GM12878 (cell line): ENCODE data around the gene HNRNPF. TPM values are rescaled to one million over a fixed set of nuclear protein-coding genes. Genes with fewer than 3 reads are reported as not detected.

Experiments
- ATAC-seq: fragments of 200-7000 bp; cut with Tn5 transposase; 3 replicates; pipeline ENCODE4 v1.9.1; 2020; ENCODE audit warnings: mild to moderate bottlenecking, moderate library complexity
- BruUV-seq: library from RNA; stranded (reverse); fragments of 400-500 nt; replicated peaks from 2 replicates; lab custom pipeline; 2021; lab: Mats Ljungman, UMichigan
- CTCF ChIA-PET: fragments of 300-600 bp; sonication (Branson Sonifier 250); formaldehyde crosslinking; extraction: SDS; loops from one replicate; lab custom pipeline; 2021; ENCODE audit warnings: inconsistent platforms; lab: Yijun Ruan, JAX
- POLR2A ChIA-PET: fragments of 350-600 bp; formaldehyde crosslinking; extraction: SDS; loops from one replicate; lab custom pipeline; 2021; ENCODE audit warnings: inconsistent platforms; lab: Charles Lee
- RAD21 ChIA-PET: fragments of 300-600 bp; sonication (Branson Sonifier 250); formaldehyde crosslinking; loops from one replicate; lab custom pipeline; 2023; ENCODE audit warnings: antibody characterized with exemption; ENCODE audit not compliant: unreplicated experiment; lab: Charles Lee
- SMC1A ChIA-PET: fragments of 300-600 bp; sonication (Branson Sonifier 250); formaldehyde crosslinking; loops from one replicate; lab custom pipeline; 2023; ENCODE audit not compliant: unreplicated experiment, uncharacterized antibody; lab: Charles Lee
- DNase-seq: peaks from one replicate; pipeline ENCODE4 v3.0.0-alpha.2; 2011; ENCODE audit warnings: low read depth, low spot score
- FAIRE-seq: peaks from 3 replicates; lab custom pipeline; 2011; peaks lifted over from hg19 to GRCh38; lab: Jason Lieb, UNC
- H2AFZ ChIP-seq: 2 replicates; pipeline ENCODE4 v1.6.0; 2011; ENCODE audit warnings: low read depth, low read length, control low read depth; ENCODE audit not compliant: control insufficient read depth
- H3K27ac ChIP-seq: 2 replicates; pipeline ENCODE4 v1.5.1; 2011; ENCODE audit warnings: control low read depth; ENCODE audit not compliant: control insufficient read depth, insufficient read depth
- H3K27me3 ChIP-seq, 2 experiments: replicated peaks in 1 of 2; 2 replicates each; pipeline versions ENCODE4 v1.6.0 to v1.6.1; 2011; ENCODE audit warnings: low read length in 1 of 2; ENCODE audit not compliant: control insufficient read depth in 2 of 2, insufficient read depth in 2 of 2
- H3K36me3 ChIP-seq, 2 experiments: 2 replicates each; pipeline ENCODE4 v1.5.1; 2011; ENCODE audit warnings: low read length in 1 of 2; ENCODE audit not compliant: control insufficient read depth in 2 of 2, insufficient read depth in 2 of 2
- H3K4me1 ChIP-seq: 2 replicates; pipeline ENCODE4 v1.6.1; 2011; ENCODE audit warnings: mild to moderate bottlenecking, low read length, moderate library complexity, mixed read lengths; ENCODE audit not compliant: control insufficient read depth, insufficient read depth
- H3K4me2 ChIP-seq: 2 replicates; pipeline ENCODE4 v1.6.0; 2011; ENCODE audit warnings: control low read depth; ENCODE audit not compliant: control insufficient read depth, insufficient read depth
- H3K4me3 ChIP-seq: fragments of 200-600 bp; sonication (generic); 2 replicates; pipeline ENCODE4 v1.5.1; 2016
- H3K79me2 ChIP-seq: 2 replicates; pipeline ENCODE4 v1.6.0; 2011; ENCODE audit warnings: low read length; ENCODE audit not compliant: control insufficient read depth, insufficient read depth
- H3K9ac ChIP-seq: 2 replicates; pipeline ENCODE4 v1.8.0; 2011; ENCODE audit warnings: low read length, control low read depth, mixed read lengths; ENCODE audit not compliant: control insufficient read depth, insufficient read depth
- H3K9me3 ChIP-seq: replicated peaks from 3 replicates; pipeline ENCODE4 v1.5.1; 2011; ENCODE audit warnings: mild to moderate bottlenecking, low read length; ENCODE audit not compliant: control insufficient read depth, insufficient read depth
- H4K20me1 ChIP-seq: 2 replicates; pipeline ENCODE4 v1.6.0; 2011; ENCODE audit not compliant: control insufficient read depth, insufficient read depth
- ATF7 ChIP-seq: fragments of 450-650 bp; IDR thresholded peaks from 2 replicates; pipeline ENCODE4 v1.6.1; 2016; ENCODE audit warnings: low read depth, mild to moderate bottlenecking
- BCL3 ChIP-seq: IDR thresholded peaks from 2 replicates; pipeline ENCODE4 v1.6.1; 2011; ENCODE audit warnings: borderline replicate concordance, low read depth, mild to moderate bottlenecking, moderate library complexity, low read length; ENCODE audit not compliant: insufficient read depth, poor library complexity, severe bottlenecking
- BHLHE40 ChIP-seq, 2 experiments: fragments of 450-650 bp in 1 of 2; IDR thresholded peaks; 2 replicates each; pipeline ENCODE4 v1.6.1; 2011 to 2017; ENCODE audit warnings: low read depth in 2 of 2, borderline replicate concordance in 1 of 2, improper control_type of control experiment in 1 of 2, low read length in 1 of 2, mild to moderate bottlenecking in 1 of 2
- CBX3 ChIP-seq: fragments of 200-600 bp; sonication (generic); IDR thresholded peaks from 2 replicates; pipeline ENCODE4 v1.6.1; 2016; ENCODE audit warnings: low read depth, borderline replicate concordance
- CBX5 ChIP-seq: sonication (generic); IDR thresholded peaks from 2 replicates; pipeline ENCODE4 v1.6.1; 2016; ENCODE audit warnings: low read depth, moderate library complexity, mild to moderate bottlenecking, inconsistent platforms
- CREB1 ChIP-seq: IDR thresholded peaks from 2 replicates; pipeline ENCODE4 v1.6.1; 2012; ENCODE audit warnings: low read depth, mild to moderate bottlenecking, inconsistent platforms
- DPF2 ChIP-seq: fragments of 450-650 bp; IDR thresholded peaks from 2 replicates; pipeline ENCODE4 v1.6.1; 2017; ENCODE audit warnings: mild to moderate bottlenecking
- ETV6 ChIP-seq, 2 experiments: fragments of 450-650 bp in 1 of 2; IDR thresholded peaks in 1 of 2; conservative IDR thresholded peaks in 1 of 2; 2 replicates each; pipeline ENCODE4 v1.6.1; 2014; ENCODE audit warnings: antibody characterized with exemption in 1 of 2, borderline replicate concordance in 1 of 2, low read depth in 1 of 2, mild to moderate bottlenecking in 1 of 2, moderate library complexity in 1 of 2
- FOXK2 ChIP-seq: fragments of 450-650 bp; IDR thresholded peaks from 2 replicates; pipeline ENCODE4 v1.6.1; 2017; ENCODE audit warnings: mild to moderate bottlenecking, moderate library complexity
- FOXM1 ChIP-seq: IDR thresholded peaks from 2 replicates; pipeline ENCODE4 v1.6.1; 2012; ENCODE audit warnings: low read depth, mild to moderate bottlenecking, inconsistent platforms, low read length, moderate library complexity
- GABPA ChIP-seq: IDR thresholded peaks from 2 replicates; pipeline ENCODE4 v1.6.1; 2014; ENCODE audit warnings: antibody characterized with exemption, low read depth, mild to moderate bottlenecking, inconsistent platforms
- NBN ChIP-seq: fragments of 450-650 bp; IDR thresholded peaks from 2 replicates; pipeline ENCODE4 v1.6.1; 2016
- PML ChIP-seq: IDR thresholded peaks from 2 replicates; pipeline ENCODE4 v1.6.1; 2012; ENCODE audit warnings: low read length, inconsistent platforms
- POU2F2 ChIP-seq: IDR thresholded peaks from 3 replicates; pipeline ENCODE4 v1.6.1; 2011; ENCODE audit warnings: low read depth, mild to moderate bottlenecking, low read length, borderline replicate concordance
- RCOR1 ChIP-seq: conservative IDR thresholded peaks from 2 replicates; pipeline ENCODE4 v1.6.1; 2012; ENCODE audit warnings: low read depth, low read length, improper control_type of control experiment
- RELA ChIP-seq: fragments of 450-650 bp; IDR thresholded peaks from 2 replicates; pipeline ENCODE4 v1.8.0; 2014; ENCODE audit warnings: borderline replicate concordance; ENCODE audit not compliant: partially characterized antibody
- SP1 ChIP-seq: IDR thresholded peaks from one replicate; pipeline ENCODE4 v1.6.1; 2011; ENCODE audit warnings: low read depth, low read length
- SREBF2 ChIP-seq: IDR thresholded peaks from 2 replicates; pipeline ENCODE4 v1.6.1; 2012; ENCODE audit warnings: mild to moderate bottlenecking, low read length
- YY1 ChIP-seq: IDR thresholded peaks from 2 replicates; pipeline ENCODE4 v1.6.1; 2011; ENCODE audit warnings: low read depth, mild to moderate bottlenecking, low read length
- ZNF24 ChIP-seq: fragments of 450-650 bp; IDR thresholded peaks from 2 replicates; pipeline ENCODE4 v1.6.1; 2017; ENCODE audit warnings: antibody characterized with exemption, mild to moderate bottlenecking
- WGBS: methylation state at CpG from one replicate; pipeline ENCODE4 v1.1.6; 2016; ENCODE audit warnings: low lambda C conversion rate; ENCODE audit not compliant: insufficient replicate concordance, insufficient coverage; ENCODE audit errors: missing lambda C conversion rate; 5-methylcytosine and 5-hydroxymethylcytosine counted together
- in situ Hi-C: fragments of 300-500 bp; cut with MboI; formaldehyde crosslinking; loops from 9 replicates; pipeline ENCODE4 v1.14.3; 2018; ENCODE audit warnings: mixed read lengths
- intact Hi-C: fragments of 100-400 bp; cut with micrococcal nuclease; formaldehyde crosslinking; loops from one replicate; pipeline ENCODE4 v1.14.2; 2022; ENCODE audit not compliant: unreplicated experiment
- polyA plus RNA-seq, 11 experiments: library from polyadenylated mRNA; depleted of rRNA in 4 of 11; unstranded in 6 of 11; stranded (reverse) in 5 of 11; fragments of >200 nt; fragmentation: Nextera tagmentation in 4 of 11; fragmentation: Illumina TruSeq in 1 of 11; extraction: Ambion mirVana in 4 of 11; extraction: Trizol in 1 of 11; gene quantifications; 1 replicate in 1 of 11; 2 replicates in 10 of 11; pipeline versions ENCODE4 v1.2.1 to v1.2.3, GENCODE V29; 2011 to 2016; ENCODE audit warnings: inconsistent platforms in 2 of 11, missing spikeins in 2 of 11, low read depth in 1 of 11
- total RNA-seq, 4 experiments: library from RNA; depleted of rRNA in 3 of 4; stranded (reverse); fragments of >200 nt in 3 of 4; fragmentation: Illumina TruSeq in 1 of 4; extraction: Trizol in 1 of 4; gene quantifications; 2 replicates each; pipeline versions ENCODE4 v1.2.1 to v1.2.3, GENCODE V29; 2013 to 2021

The HNRNPF gene
- total and polyA plus RNA-seq, 10 of the 15 experiments (the other 5 are each of a cell fraction or from before 2014, with no cell fraction given), result 156 to 373 (median 293) TPM

- ChIA-PET SMC1A (interaction anchor here (0.7 to 1.0 kb wide), 2 partner anchors 30 to 45 kb away, joined by 3 to 5 read pairs; no protein-coding TSS in a partner anchor), CTCF (interaction anchor here (0.6 to 1.3 kb wide), 6 partner anchors 10 to 287 kb away, joined by 3 to 6 read pairs (median 3); no protein-coding TSS in a partner anchor), RAD21 (interaction anchor here (0.8 to 1.8 kb wide), 4 partner anchors 10 to 45 kb away, joined by 3 to 5 read pairs (median 5); partner anchors contain the start of gene ZNF487), POLR2A (interaction anchor here (1.3 to 3.4 kb wide), 5 partner anchors 10 to 49 kb away, joined by 3 to 19 read pairs (median 7); no protein-coding TSS in a partner anchor)
- H3K79me2 ChIP-seq, result peaks cover 70% of the 10 kb centered on the region
- H3K36me3 ChIP-seq, result no peaks in the 10 kb centered on the region; a peak in 1 of 4 replicates
- no peak for DNase-seq
- under 1% methylated on average over 56 of the region's 56 CpGs for WGBS
- H3K9ac ChIP-seq, result peak overlapping the region; percentile 92
- peak; percentile 61 for ATAC-seq
- H2AFZ ChIP-seq, result no peak overlapping the region
- in situ Hi-C loops (loop anchor here (10.0 to 25.0 kb wide), 4 partner anchors 270 to 1557 kb away; partner anchors contain the start of genes CSGALNACT2 and ZNF33B), intact Hi-C loops (loop anchor here (1.0 to 5.0 kb wide), 4 partner anchors 10 to 270 kb away; partner anchors contain the start of genes CSGALNACT2 and ZNF487)
- H3K27me3 ChIP-seq, result no peaks in the 10 kb centered on the region
- peak overlapping the region; percentile 98 for H3K4me3 ChIP-seq
- H3K9me3 ChIP-seq, result no peaks in the 10 kb centered on the region
- H3K27ac ChIP-seq, result peak overlapping the region; percentile 95
- BruUV-seq, result TSS peak; percentile 53
- peak; percentile 98 for FAIRE-seq
- peak overlapping the region; percentile 76 for H3K4me2 ChIP-seq
- peaks cover 4% of the 10 kb centered on the region; the same call in 1 of the 2 replicates for H4K20me1 ChIP-seq
- H3K4me1 ChIP-seq, result no peaks in the 10 kb centered on the region; the same call in 1 of the 2 replicates
- TF ChIP-seq DPF2 (peak; percentile 19; the same call in 1 of the 2 replicates), CREB1 (0 out of 2 replicates have a peak, but pooled peaks have one; percentile 14), GABPA (0 out of 2 replicates have a peak, but pooled peaks have one; percentile 27), SREBF2 (no peak), FOXM1 (peak; percentile 40; the same call in 1 of the 2 replicates), RCOR1 (no peak), YY1 (peak; percentile 79), ATF7 (0 out of 2 replicates have a peak, but pooled peaks have one; percentile 16), CBX3 (no peak), BCL3 (no peak), NBN (peak; percentile 81; the same call in 1 of the 2 replicates), RELA (no peak), BHLHE40 (IDR thresholded peaks at IDR 0.05; ENCODE audit: borderline replicate concordance in 1 of 2, low read depth in 2 of 2, low read length in 1 of 2) (peak; percentile 97), CBX5 (0 out of 2 replicates have a peak, but pooled peaks have one; percentile 79), SP1 (peak; percentile 53), PML (peak; percentile 93), ZNF24 (no peak), FOXK2 (0 out of 2 replicates have a peak, but pooled peaks have one; percentile 12), POU2F2 (peak; percentile 76; the same call in 2 of the 3 replicates), ETV6 (conservative IDR thresholded peaks at IDR 0.05 in 1 of 2, IDR thresholded peaks at IDR 0.05 in 1 of 2; ENCODE audit: borderline replicate concordance in 1 of 2, low read depth in 1 of 2) (0 out of 4 replicates have a peak, but pooled peaks of 1 of the 2 experiments have one; percentile 6)
Measured at GRCh38 chr10:43407576-43408330, 1.2 kb downstream of the HNRNPF start.
